GM12872 (cell line): ENCODE results near the gene ORMDL2.

Experiments used
- CTCF ChIP-seq: IDR thresholded peaks from 3 replicates; pipeline ENCODE4 v1.5.1; 2011; ENCODE audit warnings: low read depth, mild to moderate bottlenecking, low read length, moderate library complexity; ENCODE audit not compliant: insufficient read depth

The ORMDL2 gene

GRCh38 chr12:55816881-55817344, 928 bp upstream of the ORMDL2 start:
- no peak for TF ChIP-seq CTCF

GRCh38 chr12:55818140-55818728, 393 bp downstream of the ORMDL2 start:
- no peak for TF ChIP-seq CTCF

GRCh38 chr12:55818886-55819285, 1.0 kb downstream of the ORMDL2 start:
- no peak for TF ChIP-seq CTCF

- TF ChIP-seq CTCF, result no peak; the same call in 2 of the 3 replicates
Measured at GRCh38 chr12:55820679-55821078, 2.8 kb downstream of the ORMDL2 start.

- 0 out of 3 replicates have a peak, but pooled peaks have one; percentile 11 for TF ChIP-seq CTCF
Measured at GRCh38 chr12:55822228-55822627, 4.4 kb downstream of the ORMDL2 start.

GRCh38 chr12:55823419-55823818, 5.6 kb downstream of the ORMDL2 start:
- TF ChIP-seq CTCF, result no peak

- no peak for TF ChIP-seq CTCF
Measured at GRCh38 chr12:55824726-55825125, 6.9 kb downstream of the ORMDL2 start.
